Nephron (organoid): ENCODE data around the gene OST4.
"Not testable (repeated sequence)": the region's sequence is repeated elsewhere in the genome, so short reads cannot be mapped to it uniquely, and the experiment has no call there.

Experiments
- H3K27ac Mint-ChIP-seq, 3 experiments: 2 replicates each; pipeline ENCODE4 v1.8.0; 2020; ENCODE audit warnings: mixed read lengths in 3 of 3, mild to moderate bottlenecking in 2 of 3, moderate library complexity in 1 of 3
- H3K27me3 Mint-ChIP-seq: 2 replicates; pipeline ENCODE4 v1.8.0; 2021; ENCODE audit warnings: low read depth, mild to moderate bottlenecking, moderate library complexity, mixed read lengths
- H3K36me3 Mint-ChIP-seq: 2 replicates; pipeline ENCODE4 v1.8.0; 2020; ENCODE audit warnings: low read depth, mixed read lengths
- H3K4me1 Mint-ChIP-seq: 2 replicates; pipeline ENCODE4 v1.8.0; 2020; ENCODE audit warnings: mixed read lengths
- H3K4me3 Mint-ChIP-seq, 3 experiments: 2 replicates each; pipeline ENCODE4 v1.8.0; 2020; ENCODE audit warnings: mild to moderate bottlenecking in 3 of 3, mixed read lengths in 3 of 3, moderate library complexity in 2 of 3
- H3K9me3 Mint-ChIP-seq: 2 replicates; pipeline ENCODE4 v1.8.0; 2020; ENCODE audit warnings: mixed read lengths
- TF ChIP-seq, protein P1 (sequence below), 3 experiments: fragments of 200-600 bp; sonication (generic); IDR thresholded peaks; one replicate each; pipeline ENCODE4 v1.5.0; 2021; ENCODE audit warnings: antibody characterized with exemption in 3 of 3; ENCODE audit not compliant: unreplicated experiment in 3 of 3

The OST4 gene

DNA sequence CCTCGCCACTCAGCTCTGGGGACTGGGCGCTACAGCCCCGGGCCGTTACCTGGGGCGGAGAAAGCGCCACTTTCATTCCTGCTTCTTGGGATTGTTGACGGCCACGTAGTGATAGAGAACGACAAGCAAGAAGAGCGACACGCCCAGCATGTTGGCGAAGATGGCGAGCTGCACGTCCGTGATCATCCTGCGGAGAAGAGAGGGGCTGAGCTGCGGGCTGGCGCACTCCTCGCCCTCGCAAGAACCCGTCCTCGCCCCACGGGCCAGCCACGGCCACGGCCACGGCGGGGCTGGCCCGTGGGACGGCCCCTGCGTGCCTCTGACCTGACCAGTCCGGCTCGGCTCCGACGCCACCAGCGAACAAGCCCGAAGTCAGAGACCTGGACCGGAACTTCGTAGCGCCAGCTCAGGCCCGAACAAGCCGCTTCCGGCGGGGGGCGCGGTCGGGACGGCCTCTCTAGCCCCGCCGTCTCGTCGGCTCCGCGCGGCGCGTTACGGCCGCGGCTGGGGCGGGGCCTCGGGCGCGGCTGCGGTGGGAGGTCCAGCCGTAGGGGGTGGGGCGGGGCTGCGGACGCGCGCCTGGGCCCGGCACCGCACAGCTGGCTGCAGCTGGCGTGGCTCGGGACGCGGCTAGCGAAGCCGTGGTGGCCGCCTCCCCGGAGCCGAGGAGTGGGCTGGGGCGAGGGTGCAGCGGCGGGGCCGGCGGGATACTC, at the start of gene OST4:
Gene OST4 (minus strand): TSS at position 378 of the 713 bp plus-strand sequence.
- Mint-ChIP-seq H3K27ac (peak within 1 kb of the TSS; percentile 97 to 99 (median 98)), H3K4me3 (peak within 1 kb of the TSS; percentile 97 to 100 (median 99)), H3K9me3 (no peaks in the 10 kb centered on the region), H3K4me1 (peaks cover 65% of the 10 kb centered on the region), H3K27me3 (no peaks in the 10 kb centered on the region), H3K36me3 (peaks cover 34% of the 10 kb centered on the region)
- TF ChIP-seq, protein P1, sequence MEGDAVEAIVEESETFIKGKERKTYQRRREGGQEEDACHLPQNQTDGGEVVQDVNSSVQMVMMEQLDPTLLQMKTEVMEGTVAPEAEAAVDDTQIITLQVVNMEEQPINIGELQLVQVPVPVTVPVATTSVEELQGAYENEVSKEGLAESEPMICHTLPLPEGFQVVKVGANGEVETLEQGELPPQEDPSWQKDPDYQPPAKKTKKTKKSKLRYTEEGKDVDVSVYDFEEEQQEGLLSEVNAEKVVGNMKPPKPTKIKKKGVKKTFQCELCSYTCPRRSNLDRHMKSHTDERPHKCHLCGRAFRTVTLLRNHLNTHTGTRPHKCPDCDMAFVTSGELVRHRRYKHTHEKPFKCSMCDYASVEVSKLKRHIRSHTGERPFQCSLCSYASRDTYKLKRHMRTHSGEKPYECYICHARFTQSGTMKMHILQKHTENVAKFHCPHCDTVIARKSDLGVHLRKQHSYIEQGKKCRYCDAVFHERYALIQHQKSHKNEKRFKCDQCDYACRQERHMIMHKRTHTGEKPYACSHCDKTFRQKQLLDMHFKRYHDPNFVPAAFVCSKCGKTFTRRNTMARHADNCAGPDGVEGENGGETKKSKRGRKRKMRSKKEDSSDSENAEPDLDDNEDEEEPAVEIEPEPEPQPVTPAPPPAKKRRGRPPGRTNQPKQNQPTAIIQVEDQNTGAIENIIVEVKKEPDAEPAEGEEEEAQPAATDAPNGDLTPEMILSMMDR (IDR thresholded peaks at IDR 0.05; ENCODE audit: unreplicated experiment in 3 of 3), result no peak

GRCh38 chr2:27119330-27119670, 47.8 kb upstream of the OST4 start:
- peak overlapping the region; percentile 76 to 87 (median 80) for H3K4me3 Mint-ChIP-seq
- H3K36me3 Mint-ChIP-seq, H3K4me1 Mint-ChIP-seq, H3K9me3 Mint-ChIP-seq, H3K27ac Mint-ChIP-seq: not testable (repeated sequence)
- peaks cover 75% of the 10 kb centered on the region for H3K27me3 Mint-ChIP-seq

- Mint-ChIP-seq H3K36me3 (no peaks in the 10 kb centered on the region), H3K4me1 (peaks cover 6% of the 10 kb centered on the region), H3K27ac (no peak within 1 kb of the TSS), H3K27me3 (peaks cover 77% of the 10 kb centered on the region), H3K9me3 (peaks cover 2% of the 10 kb centered on the region), H3K4me3 (peak within 1 kb of the TSS; percentile 76 to 87 (median 80))
- TF ChIP-seq, protein P1 (IDR thresholded peaks at IDR 0.05; ENCODE audit: unreplicated experiment in 3 of 3), result no peak
Measured at GRCh38 chr2:27118525-27119329, 47.3 kb upstream of the OST4 start, which contains the start of gene CGREF1. Gene CGREF1, minus strand, starts transcription at chr2:27119128. Its CDS starts 14,762 bp downstream, at chr2:27104366.

- Mint-ChIP-seq H3K27ac (no peak overlapping the region), H3K4me3 (peak overlapping the region; percentile 58 to 70 (median 61)), H3K4me1 (peaks cover 3% of the 10 kb centered on the region), H3K27me3 (peaks cover 75% of the 10 kb centered on the region), H3K9me3 (peaks cover 2% of the 10 kb centered on the region), H3K36me3 (no peaks in the 10 kb centered on the region)
- TF ChIP-seq, protein P1 (IDR thresholded peaks at IDR 0.05; ENCODE audit: unreplicated experiment in 3 of 3), result no peak
Measured at GRCh38 chr2:27117995-27118524, 46.6 kb upstream of the OST4 start.

GRCh38 chr2:27115519-27115918, 44.1 kb upstream of the OST4 start:
- no peaks in the 10 kb centered on the region for H3K36me3 Mint-ChIP-seq
- no peak overlapping the region for H3K27ac Mint-ChIP-seq
- peaks cover 61% of the 10 kb centered on the region for H3K27me3 Mint-ChIP-seq
- H3K4me3 Mint-ChIP-seq, result no peak overlapping the region
- TF ChIP-seq, protein P1 (IDR thresholded peaks at IDR 0.05; ENCODE audit: unreplicated experiment in 3 of 3), result no peak
- no peaks in the 10 kb centered on the region for H3K4me1 Mint-ChIP-seq
- peaks cover 2% of the 10 kb centered on the region for H3K9me3 Mint-ChIP-seq

- H3K27ac Mint-ChIP-seq, H3K36me3 Mint-ChIP-seq, H3K4me3 Mint-ChIP-seq, H3K4me1 Mint-ChIP-seq, H3K9me3 Mint-ChIP-seq: not testable (repeated sequence)
- H3K27me3 Mint-ChIP-seq, result peaks cover 25% of the 10 kb centered on the region
Measured at GRCh38 chr2:27111392-27112078, 40.1 kb upstream of the OST4 start.

- H3K36me3 Mint-ChIP-seq, H3K9me3 Mint-ChIP-seq, H3K4me3 Mint-ChIP-seq, H3K27ac Mint-ChIP-seq, H3K4me1 Mint-ChIP-seq: not testable (repeated sequence)
- H3K27me3 Mint-ChIP-seq, result peaks cover 20% of the 10 kb centered on the region
Measured at GRCh38 chr2:27110603-27111352, 39.3 kb upstream of the OST4 start.
